Endothelial cell of umbilical vein (primary cell): ENCODE results near the gene LFNG. TPM values are rescaled to one million over a fixed set of nuclear protein-coding genes. Genes with fewer than 3 reads are reported as not detected.

Experiments used
- BruUV-seq: library from RNA; stranded (reverse); fragments of 400-500 nt; replicated peaks from 2 replicates; lab custom pipeline; 2021; lab: Mats Ljungman, UMichigan
- CTCF ChIA-PET: fragments of 300-600, 350-600 bp; sonication (Branson Sonifier 250); formaldehyde crosslinking; loops from one replicate; lab custom pipeline; 2021; ENCODE audit warnings: antibody characterized with exemption, inconsistent platforms; lab: Charles Lee
- POLR2A ChIA-PET: fragments of 300-600, 350-600 bp; sonication (Branson Sonifier 250); formaldehyde crosslinking; loops from one replicate; lab custom pipeline; 2021; ENCODE audit warnings: antibody characterized with exemption, inconsistent platforms; lab: Charles Lee
- DNase-seq: peaks from one replicate; pipeline ENCODE4 v3.0.0-alpha.2; 2011; ENCODE audit warnings: low read depth, low spot score
- FAIRE-seq: peaks from 2 replicates; lab custom pipeline; 2011; peaks lifted over from hg19 to GRCh38; lab: Jason Lieb, UNC
- H2AFZ ChIP-seq: 2 replicates; pipeline ENCODE4 v1.6.0; 2012; ENCODE audit warnings: low read depth, low read length, control low read depth, inconsistent platforms
- H3K27ac ChIP-seq: 2 replicates; pipeline ENCODE4 v1.5.1; 2011; ENCODE audit warnings: low read depth, mild to moderate bottlenecking, control low read depth, low read length, moderate library complexity; ENCODE audit not compliant: insufficient read depth
- H3K27me3 ChIP-seq, 2 experiments: 2 replicates each; pipeline versions ENCODE4 v1.6.0 to v1.6.1; 2011; ENCODE audit warnings: low read length in 2 of 2, mixed read lengths in 1 of 2; ENCODE audit not compliant: control insufficient read depth in 2 of 2, insufficient read depth in 2 of 2
- H3K36me3 ChIP-seq, 2 experiments: 2 replicates in 1 of 2; 3 replicates in 1 of 2; pipeline ENCODE4 v1.5.1; 2011; ENCODE audit warnings: low read length in 2 of 2, mild to moderate bottlenecking in 1 of 2, moderate library complexity in 1 of 2; ENCODE audit not compliant: control insufficient read depth in 2 of 2, insufficient read depth in 2 of 2; ENCODE audit errors: extremely low read depth in 1 of 2
- H3K4me1 ChIP-seq: 3 replicates; pipeline ENCODE4 v1.5.1; 2011; ENCODE audit warnings: mild to moderate bottlenecking, low read length; ENCODE audit not compliant: control insufficient read depth, insufficient read depth; ENCODE audit errors: extremely low read depth
- H3K4me2 ChIP-seq: 2 replicates; pipeline ENCODE4 v1.6.1; 2011; ENCODE audit warnings: low read length, control low read depth, mixed read lengths; ENCODE audit not compliant: insufficient read depth
- H3K4me3 ChIP-seq, 3 experiments: fragments of 200-600 bp in 1 of 3; sonication (generic), shearing (Covaris generic) in 1 of 3; replicated peaks in 1 of 3; 2 replicates each; pipeline ENCODE4 v1.5.1; 2011 to 2016; ENCODE audit warnings: control low read depth in 3 of 3, low read length in 3 of 3, mild to moderate bottlenecking in 2 of 3, inconsistent platforms in 1 of 3, low read depth in 1 of 3, moderate library complexity in 1 of 3; ENCODE audit not compliant: insufficient read depth in 1 of 3
- H3K79me2 ChIP-seq: 2 replicates; pipeline ENCODE4 v1.6.0; 2012; ENCODE audit warnings: low read length, inconsistent platforms; ENCODE audit not compliant: control insufficient read depth, insufficient read depth
- H3K9ac ChIP-seq: replicated peaks from 2 replicates; pipeline ENCODE3; 2011; ENCODE audit warnings: low read length, control low read depth; ENCODE audit not compliant: insufficient read depth; ENCODE audit errors: extremely low read depth
- H3K9me1 ChIP-seq: replicated peaks from 3 replicates; pipeline ENCODE4 v1.6.0; 2011; ENCODE audit warnings: mild to moderate bottlenecking, low read length; ENCODE audit not compliant: control insufficient read depth, insufficient read depth; ENCODE audit errors: extremely low read depth
- H3K9me3 ChIP-seq: replicated peaks from 2 replicates; pipeline ENCODE4 v1.5.1; 2012; ENCODE audit warnings: low read length, inconsistent platforms; ENCODE audit not compliant: control insufficient read depth, insufficient read depth
- H4K20me1 ChIP-seq: replicated peaks from 2 replicates; pipeline ENCODE3; 2011; ENCODE audit warnings: mild to moderate bottlenecking, low read length; ENCODE audit not compliant: control insufficient read depth, insufficient read depth; ENCODE audit errors: extremely low read depth
- CTCF ChIP-seq, 2 donors: IDR thresholded peaks; 1 replicate in 1 of 2; 2 replicates in 1 of 2; pipeline ENCODE4 v1.5.1; 2011; ENCODE audit warnings: low read length in 2 of 2, mild to moderate bottlenecking in 2 of 2, moderate library complexity in 2 of 2, control low read depth in 1 of 2, inconsistent platforms in 1 of 2, low read depth in 1 of 2; ENCODE audit not compliant: insufficient read depth in 1 of 2; ENCODE audit errors: extremely low read depth in 1 of 2
- FOS ChIP-seq: IDR thresholded peaks from 2 replicates; pipeline ENCODE4 v1.6.1; 2011; ENCODE audit warnings: mild to moderate bottlenecking, low read length, moderate library complexity, borderline replicate concordance; ENCODE audit not compliant: insufficient read depth
- GATA2 ChIP-seq: IDR thresholded peaks from 2 replicates; pipeline ENCODE4 v1.7.0; 2011; ENCODE audit warnings: low read depth, mild to moderate bottlenecking, moderate library complexity, mixed read lengths, low read length; ENCODE audit not compliant: insufficient read length, insufficient read depth
- MAX ChIP-seq: IDR thresholded peaks from 2 replicates; pipeline ENCODE4 v1.6.1; 2011; ENCODE audit not compliant: insufficient read depth, insufficient read length
- POLR2AphosphoS5 ChIP-seq: IDR thresholded peaks from 2 replicates; pipeline ENCODE4 v1.6.1; 2012; ENCODE audit warnings: low read depth, mild to moderate bottlenecking, control low read depth, low read length, moderate library complexity; ENCODE audit not compliant: insufficient read depth
- dilution Hi-C: fragments of 300-500 bp; cut with MboI; formaldehyde crosslinking; loops from one replicate; pipeline ENCODE4 v1.15.0; 2019; ENCODE audit warnings: low sequenced_read_pairs; ENCODE audit not compliant: extremely low pct_ligation_motif_present
- intact Hi-C: fragments of 100-400 bp; cut with micrococcal nuclease; formaldehyde crosslinking; loops from one replicate; pipeline ENCODE4 v1.10.0; 2022
- polyA plus RNA-seq, 4 experiments: library from polyadenylated mRNA; depleted of rRNA in 3 of 4; stranded (reverse) in 3 of 4; unstranded in 1 of 4; fragments of >200 nt; gene quantifications; 2 replicates each; pipeline versions ENCODE4 v1.2.1 to v1.2.3, GENCODE V29; 2011 to 2012; ENCODE audit warnings: missing spikeins in 1 of 4
- total RNA-seq: library from RNA; stranded (reverse); gene quantifications from 2 replicates; pipeline ENCODE4 v1.2.3, GENCODE V29; 2021

Gene LFNG
- total and polyA plus RNA-seq, 2 donors (not counting 3 experiments of a cell fraction or from before 2014, with no cell fraction given): 12.6 to 13.1 TPM

GRCh38 chr7:2517026-2517425 is 2.5 kb upstream of the LFNG start:
- no peak overlapping the region for H3K4me3 ChIP-seq
- DNase-seq: no peak
- FAIRE-seq: no peak
- no peaks in the 10 kb centered on the region for H4K20me1 ChIP-seq
- no TSS peak for BruUV-seq
- no peak overlapping the region for H2AFZ ChIP-seq
- H3K9me1 ChIP-seq: no peaks in the 10 kb centered on the region
- intact Hi-C loops: no loop called here
- H3K79me2 ChIP-seq: no peaks in the 10 kb centered on the region
- peaks cover 22% of the 10 kb centered on the region for H3K4me1 ChIP-seq
- ChIA-PET POLR2A (no interaction called here), CTCF (no interaction called here)
- H3K4me2 ChIP-seq: no peak overlapping the region
- no peaks in the 10 kb centered on the region for H3K9me3 ChIP-seq
- no peak overlapping the region for H3K27ac ChIP-seq
- dilution Hi-C loops: no loop called here
- H3K27me3 ChIP-seq: no peaks in the 10 kb centered on the region
- no peak for TF ChIP-seq MAX
- no peak for TF ChIP-seq FOS
- no peak for TF ChIP-seq POLR2AphosphoS5
- no peak for TF ChIP-seq GATA2
- no peak for TF ChIP-seq CTCF (IDR thresholded peaks at IDR 0.05; ENCODE audit: extremely low read depth in 1 of 2, insufficient read depth in 1 of 2, low read depth in 1 of 2, low read length in 2 of 2)
- H3K36me3 ChIP-seq: no peaks in the 10 kb centered on the region
- H3K9ac ChIP-seq: no peak overlapping the region
